PC-9 (cell line): ENCODE measurements around the gene CSAG3.
"Not testable (repeated sequence)": the region's sequence is repeated elsewhere in the genome, so short reads cannot be mapped to it uniquely, and the experiment has no call there.

ENCODE experiments used
- CTCF ChIP-seq: fragments of 200-600 bp; sonication (generic); conservative IDR thresholded peaks from 2 replicates; pipeline ENCODE4 v1.6.1; 2017; ENCODE audit warnings: mixed run types, antibody characterized with exemption, mild to moderate bottlenecking, moderate library complexity
- EZH2 ChIP-seq: fragments of 200-600 bp; sonication (generic); IDR thresholded peaks from 2 replicates; pipeline ENCODE4 v1.8.0; 2017; ENCODE audit warnings: antibody characterized with exemption, low read depth

GRCh38 chrX:152758918-152759317 lies at the start of gene CSAG3:
- not testable (repeated sequence) for TF ChIP-seq CTCF, EZH2
